SK-N-MC (cell line): ENCODE data around the gene TMEM132C.

Experiments
- EZH2 ChIP-seq: fragments of 200-600 bp; sonication (generic); IDR thresholded peaks from one replicate; pipeline ENCODE4 v1.6.1; 2017; ENCODE audit warnings: antibody characterized with exemption
- POLR2AphosphoS5 ChIP-seq: IDR thresholded peaks from 2 replicates; pipeline ENCODE4 v1.6.1; 2012; ENCODE audit warnings: mild to moderate bottlenecking, low read depth, low read length, borderline replicate concordance

GRCh38 chr12:128743916-128744315, 476.9 kb downstream of the TMEM132C start:
- TF ChIP-seq EZH2 (no peak), POLR2AphosphoS5 (no peak)
